ENCODE measurements around the gene TPCN1.

DNA sequence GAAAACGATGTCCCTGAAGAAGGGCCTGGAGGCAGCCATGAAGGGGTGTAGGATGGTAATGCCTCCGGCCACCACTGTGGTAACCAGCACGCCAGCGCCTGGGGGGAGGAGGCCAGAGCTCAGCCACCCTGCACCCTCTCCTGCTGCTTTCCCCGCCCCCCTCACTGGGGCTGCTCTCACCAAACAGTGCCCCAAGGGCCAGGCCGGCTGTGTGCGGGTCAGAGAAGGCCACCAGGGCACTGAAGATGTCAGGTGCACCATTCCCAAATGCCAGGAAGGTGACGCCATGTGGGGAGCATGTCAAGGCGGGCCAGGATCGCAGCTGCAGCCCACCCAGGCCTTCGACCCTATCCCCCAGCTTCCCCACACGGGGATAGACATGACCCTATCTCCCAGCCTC lies 99.1 kb downstream of the TPCN1 start:
- no peak for TF ChIP-seq POLR2AphosphoS5 (IDR thresholded peaks at IDR 0.05)
- TF ChIP-seq, protein P1, sequence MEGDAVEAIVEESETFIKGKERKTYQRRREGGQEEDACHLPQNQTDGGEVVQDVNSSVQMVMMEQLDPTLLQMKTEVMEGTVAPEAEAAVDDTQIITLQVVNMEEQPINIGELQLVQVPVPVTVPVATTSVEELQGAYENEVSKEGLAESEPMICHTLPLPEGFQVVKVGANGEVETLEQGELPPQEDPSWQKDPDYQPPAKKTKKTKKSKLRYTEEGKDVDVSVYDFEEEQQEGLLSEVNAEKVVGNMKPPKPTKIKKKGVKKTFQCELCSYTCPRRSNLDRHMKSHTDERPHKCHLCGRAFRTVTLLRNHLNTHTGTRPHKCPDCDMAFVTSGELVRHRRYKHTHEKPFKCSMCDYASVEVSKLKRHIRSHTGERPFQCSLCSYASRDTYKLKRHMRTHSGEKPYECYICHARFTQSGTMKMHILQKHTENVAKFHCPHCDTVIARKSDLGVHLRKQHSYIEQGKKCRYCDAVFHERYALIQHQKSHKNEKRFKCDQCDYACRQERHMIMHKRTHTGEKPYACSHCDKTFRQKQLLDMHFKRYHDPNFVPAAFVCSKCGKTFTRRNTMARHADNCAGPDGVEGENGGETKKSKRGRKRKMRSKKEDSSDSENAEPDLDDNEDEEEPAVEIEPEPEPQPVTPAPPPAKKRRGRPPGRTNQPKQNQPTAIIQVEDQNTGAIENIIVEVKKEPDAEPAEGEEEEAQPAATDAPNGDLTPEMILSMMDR (IDR thresholded peaks at IDR 0.05 in 8 of 11, conservative IDR thresholded peaks at IDR 0.05 in 3 of 11): no peak

All from spleen (tissue), 7 donors.